Hematopoietic multipotent progenitor cell treated with erythropoietin and hydrocortisone succinate and interleukin-3 and kit ligand, for 15 days (in vitro differentiated cells): ENCODE measurements around the gene SEMA5A.

Experiments used
- DNase-seq: peaks from one replicate; pipeline ENCODE4 v3.0.0-alpha.2; 2015; ENCODE audit warnings: low spot score

The SEMA5A gene

GRCh38 chr5:9166202-9167112 is 379.4 kb downstream of the SEMA5A start:
- DNase-seq, result no peak

GRCh38 chr5:9165546-9165945 is 380.3 kb downstream of the SEMA5A start:
- no peak for DNase-seq

- no peak for DNase-seq
Measured at GRCh38 chr5:9160747-9161146, 385.1 kb downstream of the SEMA5A start.

GRCh38 chr5:9157811-9158210 is 388.1 kb downstream of the SEMA5A start:
- no peak for DNase-seq

GRCh38 chr5:9157020-9157419 is 388.9 kb downstream of the SEMA5A start:
- DNase-seq, result no peak

- DNase-seq, result no peak
Measured at GRCh38 chr5:9156282-9156681, 389.6 kb downstream of the SEMA5A start.

- DNase-seq, result no peak
Measured at GRCh38 chr5:9151684-9152427, 394.0 kb downstream of the SEMA5A start.

- DNase-seq, result no peak
Measured at GRCh38 chr5:9149988-9150387, 395.9 kb downstream of the SEMA5A start.

GRCh38 chr5:9148242-9148641 is 397.6 kb downstream of the SEMA5A start:
- no peak for DNase-seq

- DNase-seq, result no peak
Measured at GRCh38 chr5:9140711-9141110, 405.2 kb downstream of the SEMA5A start.

- DNase-seq, result no peak
Measured at GRCh38 chr5:9140202-9140601, 405.7 kb downstream of the SEMA5A start.

GRCh38 chr5:9139344-9139743 is 406.5 kb downstream of the SEMA5A start:
- DNase-seq, result no peak

GRCh38 chr5:9128136-9128535 is 417.7 kb downstream of the SEMA5A start:
- DNase-seq, result no peak

- DNase-seq, result no peak
Measured at GRCh38 chr5:9126490-9126889, 419.4 kb downstream of the SEMA5A start.

- no peak for DNase-seq
Measured at GRCh38 chr5:9125852-9126251, 420.0 kb downstream of the SEMA5A start.

- no peak for DNase-seq
Measured at GRCh38 chr5:9124838-9125237, 421.0 kb downstream of the SEMA5A start.

GRCh38 chr5:9124071-9124470 is 421.8 kb downstream of the SEMA5A start:
- DNase-seq, result no peak

- no peak for DNase-seq
Measured at GRCh38 chr5:9122528-9122927, 423.3 kb downstream of the SEMA5A start.

GRCh38 chr5:9121597-9121996 is 424.3 kb downstream of the SEMA5A start:
- DNase-seq, result no peak

- DNase-seq, result no peak
Measured at GRCh38 chr5:9118852-9119251, 427.0 kb downstream of the SEMA5A start.

- DNase-seq, result no peak
Measured at GRCh38 chr5:9115093-9115492, 430.8 kb downstream of the SEMA5A start.

GRCh38 chr5:9112520-9113291 is 433.2 kb downstream of the SEMA5A start:
- DNase-seq, result no peak

- DNase-seq, result no peak
Measured at GRCh38 chr5:9108162-9108561, 437.7 kb downstream of the SEMA5A start.
